Measurements from ENCODE around the gene KRTAP5-3.

KRTAP5-3 gene

GRCh38 chr11:1567052-1567720, 41.1 kb downstream of the KRTAP5-3 start:
- Histone ChIP-seq H3K4me3 (ENCODE audit: low read depth, low read length) (no peak overlapping the region), H3K36me3 (ENCODE audit: control insufficient read depth in 2 of 2, insufficient read depth in 1 of 2, low read length in 2 of 2) (peaks cover 0 to 26% of the 10 kb centered on the region in 2 experiments; a peak in 1 of 3 replicates), H3K4me1 (ENCODE audit: control insufficient read depth, insufficient read depth, low read length) (no peaks in the 10 kb centered on the region; the same call in 1 of the 2 replicates), H3K9me3 (ENCODE audit: control insufficient read depth, insufficient read depth, low read depth, low read length) (no peaks in the 10 kb centered on the region), H3K27ac (ENCODE audit: extremely low read depth, low read depth, low read length) (no peak overlapping the region)
- CTCF ChIA-PET: interaction anchor here (0.5 to 1.7 kb wide), 6 partner anchors 11 to 448 kb away, joined by 4 to 12 read pairs (median 4); no protein-coding TSS in a partner anchor
- no peak for TF ChIP-seq ZNF133 (tag by site-specific recombination; IDR thresholded peaks at IDR 0.05)
- no peak for TF ChIP-seq ZNF354C (tag by site-specific recombination; IDR thresholded peaks at IDR 0.05; ENCODE audit: borderline replicate concordance, low read depth)
- no peak for TF ChIP-seq ZSCAN23 (tag by site-specific recombination; IDR thresholded peaks at IDR 0.05)
- no peak for TF ChIP-seq ZNF514 (tag by site-specific recombination; IDR thresholded peaks at IDR 0.05)
- TF ChIP-seq GLIS2 (tag by site-specific recombination; IDR thresholded peaks at IDR 0.05): peak; percentile 35; the same call in 1 of the 2 replicates
- TF ChIP-seq ZIC2 (tag by site-specific recombination; IDR thresholded peaks at IDR 0.05): no peak
- TF ChIP-seq GLIS1 (tag by site-specific recombination; IDR thresholded peaks at IDR 0.05): peak; percentile 33
- no peak for TF ChIP-seq ZNF302 (tag by site-specific recombination; IDR thresholded peaks at IDR 0.05; ENCODE audit: low read depth)
- TF ChIP-seq OSR2 (tag by site-specific recombination; IDR thresholded peaks at IDR 0.05): 0 out of 2 replicates have a peak, but pooled peaks have one; percentile 30
- peak; percentile 25; the same call in 1 of the 2 replicates for TF ChIP-seq PATZ1 (tag by site-specific recombination; IDR thresholded peaks at IDR 0.05)
- TF ChIP-seq ZNF202 (tag by site-specific recombination; IDR thresholded peaks at IDR 0.05; ENCODE audit: borderline replicate concordance): no peak
- TF ChIP-seq BCL11B (tag by site-specific recombination; IDR thresholded peaks at IDR 0.05; ENCODE audit: low read depth): no peak
- POLR2A ChIA-PET: no interaction called here

- POLR2A ChIA-PET: no interaction called here
- TF ChIP-seq SP2 (tag by site-specific recombination; IDR thresholded peaks at IDR 0.05): 0 out of 2 replicates have a peak, but pooled peaks have one; percentile 5
- TF ChIP-seq PATZ1 (tag by site-specific recombination; IDR thresholded peaks at IDR 0.05): no peak
- no peak for TF ChIP-seq ZSCAN18 (tag by site-specific recombination; IDR thresholded peaks at IDR 0.05)
- TF ChIP-seq SETDB1 (IDR thresholded peaks at IDR 0.05; ENCODE audit: insufficient read length, low read length): no peak
- TF ChIP-seq ZNF560 (tag by site-specific recombination; IDR thresholded peaks at IDR 0.05; ENCODE audit: borderline replicate concordance): no peak
- no peak for TF ChIP-seq ZNF645 (tag by site-specific recombination; IDR thresholded peaks at IDR 0.05)
- no peak for TF ChIP-seq ZNF76 (tag by site-specific recombination; IDR thresholded peaks at IDR 0.05; ENCODE audit: borderline replicate concordance, low read depth)
- no peak for TF ChIP-seq ZNF23 (tag by site-specific recombination; IDR thresholded peaks at IDR 0.05; ENCODE audit: borderline replicate concordance)
- no peak for TF ChIP-seq GFI1B (tag by site-specific recombination; IDR thresholded peaks at IDR 0.05)
- no peak for TF ChIP-seq BCL11B (tag by site-specific recombination; IDR thresholded peaks at IDR 0.05; ENCODE audit: low read depth)
- TF ChIP-seq OSR2 (tag by site-specific recombination; IDR thresholded peaks at IDR 0.05): no peak
- TF ChIP-seq ZNF629 (tag by site-specific recombination; IDR thresholded peaks at IDR 0.05): no peak
- TF ChIP-seq ZNF280D (tag by site-specific recombination; IDR thresholded peaks at IDR 0.05): no peak
- TF ChIP-seq ZNF600 (tag by site-specific recombination; IDR thresholded peaks at IDR 0.05): 0 out of 2 replicates have a peak, but pooled peaks have one; percentile 11
Observed at GRCh38 chr11:1566381-1567051, 41.7 kb downstream of the KRTAP5-3 start.

More at GRCh38 chr11:1566381-1567051, 41.7 kb downstream of the KRTAP5-3 start:
- Histone ChIP-seq H3K9me3 (ENCODE audit: control insufficient read depth, insufficient read depth, low read depth, low read length) (no peaks in the 10 kb centered on the region), H3K4me3 (ENCODE audit: low read depth, low read length) (no peak overlapping the region), H3K4me1 (ENCODE audit: control insufficient read depth, insufficient read depth, low read length) (no peaks in the 10 kb centered on the region; the same call in 1 of the 2 replicates), H3K27ac (ENCODE audit: extremely low read depth, low read depth, low read length) (no peak overlapping the region), H3K36me3 (ENCODE audit: control insufficient read depth in 2 of 2, insufficient read depth in 1 of 2, low read length in 2 of 2) (peaks cover 0 to 32% of the 10 kb centered on the region in 2 experiments; a peak in 1 of 3 replicates)
- CTCF ChIA-PET: interaction anchor here (0.7 to 1.7 kb wide), 5 partner anchors 8 to 72 kb away, joined by 3 to 5 read pairs (median 4); no protein-coding TSS in a partner anchor

Measured in HEK293 (cell line).